CD4-positive, alpha-beta T cell treated with Interferon gamma for 1 hour (primary cell): Measurements from ENCODE around the gene KRT14.
"Not testable (repeated sequence)": the region's sequence is repeated elsewhere in the genome, so short reads cannot be mapped to it uniquely, and the experiment has no call there.

Experiments
- DNase-seq: peaks from one replicate; pipeline ENCODE4 v3.0.0-alpha.2; 2020

Gene KRT14

DNA sequence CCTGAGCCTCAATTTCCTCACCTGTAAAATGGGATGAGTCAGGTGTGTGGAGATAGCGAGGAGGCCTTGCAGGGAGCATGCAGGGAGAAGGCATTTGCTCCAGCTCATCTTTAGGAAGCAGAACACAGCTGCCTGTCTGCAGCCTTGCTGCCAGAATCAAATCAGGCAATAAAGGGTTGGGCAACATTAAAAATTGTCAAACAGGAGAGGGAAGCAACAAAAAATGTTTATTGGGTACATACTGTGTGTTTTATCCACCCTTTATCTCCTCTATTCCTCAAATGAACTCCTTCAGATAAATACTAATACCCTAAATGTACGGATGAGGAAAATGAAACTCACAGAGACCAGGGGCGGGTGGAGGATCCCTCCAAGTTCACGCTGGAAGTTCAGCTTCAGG, 13.6 kb upstream of the KRT14 start:
- DNase-seq = no peak

DNA sequence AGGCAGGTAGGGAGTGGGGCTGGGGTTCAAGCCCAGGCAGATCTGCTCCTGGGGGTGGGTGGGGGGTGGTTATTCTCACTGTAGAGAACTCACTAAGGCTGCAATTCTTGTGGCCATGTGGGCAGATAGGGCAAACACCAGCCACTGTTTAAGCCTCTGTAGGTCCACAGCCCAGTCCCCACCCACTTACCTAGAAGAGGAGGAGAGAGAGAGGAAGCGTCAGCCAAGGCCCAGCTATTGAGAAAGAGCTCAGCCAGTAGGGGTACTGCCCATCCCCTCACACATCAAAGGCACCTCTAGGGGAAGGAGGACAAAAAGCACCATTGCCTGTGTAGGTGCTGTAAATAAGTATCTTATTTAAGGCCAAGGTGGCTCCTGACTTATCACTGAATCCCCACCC, 13.0 kb upstream of the KRT14 start:
- no peak for DNase-seq

DNA sequence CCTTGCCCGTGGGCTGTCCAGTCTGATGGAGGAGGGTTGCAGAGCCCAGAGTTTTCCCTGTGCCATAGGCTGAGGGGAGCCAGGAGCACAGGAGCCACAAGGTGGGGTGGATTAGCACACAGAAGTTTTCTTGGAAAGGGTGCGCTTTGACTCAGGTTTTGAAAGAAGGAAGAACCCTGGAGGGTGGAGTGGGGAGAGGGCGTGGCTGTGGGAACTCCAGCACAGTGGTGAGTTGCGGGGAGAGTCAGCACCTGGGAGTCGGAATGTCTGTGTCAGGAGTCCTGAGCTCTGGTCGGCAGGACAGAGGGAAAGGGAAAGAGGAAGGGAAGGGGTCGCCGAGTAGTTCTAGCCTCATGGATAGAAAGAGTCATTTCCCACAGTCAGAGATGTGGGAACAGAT, 8.9 kb upstream of the KRT14 start:
- DNase-seq = no peak

DNA sequence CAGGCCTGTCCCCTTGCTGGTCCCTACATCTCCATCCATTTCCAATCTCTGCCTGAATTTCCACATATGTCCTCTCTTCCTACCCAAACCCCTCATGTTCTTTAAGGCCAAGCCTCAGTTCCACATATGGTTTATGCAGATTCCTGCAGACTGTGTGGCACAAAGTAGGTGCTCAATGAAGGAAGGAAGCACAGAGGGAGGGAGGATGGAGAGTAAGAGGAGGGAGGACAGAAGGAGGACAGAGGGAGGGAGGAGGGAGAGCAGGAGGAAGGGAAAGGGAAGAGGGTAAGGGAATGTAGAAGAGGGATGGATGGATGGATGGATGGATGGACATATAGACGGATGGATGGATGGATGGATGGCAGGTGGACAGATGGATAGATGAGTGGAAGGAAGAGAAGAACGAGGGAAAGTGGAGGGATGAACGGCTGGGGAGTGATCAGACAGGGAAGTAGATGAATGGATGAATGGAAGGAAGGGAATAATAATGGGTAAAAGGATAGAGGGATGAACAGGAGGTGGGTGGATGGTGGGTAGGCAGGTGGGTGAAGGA, 7.7 kb upstream of the KRT14 start:
- no peak for DNase-seq

DNA sequence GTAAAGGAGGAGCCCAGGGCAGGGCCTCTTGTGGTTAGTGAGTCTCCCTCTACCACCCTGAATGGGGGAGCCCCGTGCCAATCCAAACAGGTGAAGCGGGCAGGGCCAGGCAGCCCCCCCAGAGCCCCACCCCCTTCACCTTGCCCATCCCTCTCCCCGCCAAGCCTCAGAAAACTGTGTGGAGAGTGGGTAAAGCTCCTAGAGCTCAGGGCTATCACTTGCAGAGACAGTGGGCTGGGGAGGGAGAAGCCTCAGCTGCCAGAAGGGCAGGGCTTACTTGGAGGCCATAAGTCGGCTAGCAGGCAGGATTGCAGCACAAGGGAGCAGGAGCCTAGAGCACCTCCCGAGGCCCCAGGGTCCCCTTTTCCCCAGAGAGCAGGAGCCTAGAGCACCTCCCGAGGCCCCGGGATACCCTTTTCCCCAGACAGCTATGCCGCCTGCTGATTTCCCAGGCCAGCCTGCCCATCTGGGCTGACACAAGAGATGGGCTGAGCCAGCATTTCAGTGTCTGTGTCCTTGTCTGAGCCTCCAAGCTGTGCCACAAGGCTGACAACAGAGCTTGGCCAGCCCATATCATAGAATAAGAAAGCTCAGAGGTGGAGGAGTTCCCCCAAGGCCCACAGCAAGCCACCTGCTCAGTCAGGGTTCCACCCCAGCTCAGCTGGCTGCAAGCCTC, 6.7 kb upstream of the KRT14 start:
- no peak for DNase-seq

DNA sequence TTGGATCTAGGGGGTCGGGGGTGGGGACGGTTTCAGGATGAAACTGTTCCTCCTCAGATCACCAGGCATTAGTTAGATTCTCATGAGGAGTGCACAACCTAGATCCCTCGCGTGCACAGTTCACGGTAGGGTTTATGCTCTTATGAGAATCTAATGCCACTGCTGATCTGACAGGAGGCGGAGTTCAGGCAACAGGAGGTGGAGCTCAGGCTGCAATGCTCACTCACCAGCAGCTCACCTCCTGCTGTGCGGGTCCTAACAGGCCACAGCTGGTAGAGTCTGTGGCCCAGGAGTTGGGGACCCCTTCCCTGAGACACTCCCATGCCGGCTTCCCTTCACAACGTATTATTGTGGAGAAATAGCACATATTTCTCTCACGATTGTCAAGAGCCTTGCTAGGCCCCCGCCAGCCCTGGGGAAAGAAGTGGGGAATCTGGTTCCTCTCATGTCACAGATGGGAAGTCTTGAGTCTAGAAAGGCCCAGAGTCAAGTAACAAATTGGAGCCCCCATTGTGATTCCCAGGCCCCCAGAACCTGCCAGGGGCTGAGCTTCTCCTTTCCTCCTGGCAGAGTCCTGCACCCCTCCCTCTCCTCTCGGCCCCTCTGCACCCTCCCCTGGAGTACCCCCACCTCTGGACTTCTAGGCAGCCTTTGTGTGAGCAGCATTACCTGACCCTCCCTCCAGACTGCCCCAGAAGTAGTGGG, 6.1 kb upstream of the KRT14 start:
- no peak for DNase-seq

DNA sequence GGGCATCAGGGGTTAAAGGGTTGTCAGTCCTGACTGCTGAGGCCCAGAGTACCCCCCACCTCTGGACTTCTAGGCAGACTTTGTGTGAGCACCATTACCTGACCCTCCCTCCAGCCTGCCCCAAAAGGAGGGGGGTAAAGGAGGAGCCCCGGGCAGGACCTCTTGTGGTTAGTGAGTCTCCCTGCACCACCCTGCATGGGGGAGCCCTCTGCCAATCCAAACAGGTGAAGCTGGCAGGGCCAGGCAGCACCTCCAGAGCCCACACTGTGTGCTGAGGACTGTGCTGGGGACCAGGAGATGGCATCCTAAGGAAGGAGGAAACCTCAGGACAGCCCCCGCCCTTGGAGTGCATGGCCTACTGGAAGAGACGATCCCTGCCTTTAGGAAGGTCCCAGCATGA, 2.6 kb upstream of the KRT14 start:
- no peak for DNase-seq

DNA sequence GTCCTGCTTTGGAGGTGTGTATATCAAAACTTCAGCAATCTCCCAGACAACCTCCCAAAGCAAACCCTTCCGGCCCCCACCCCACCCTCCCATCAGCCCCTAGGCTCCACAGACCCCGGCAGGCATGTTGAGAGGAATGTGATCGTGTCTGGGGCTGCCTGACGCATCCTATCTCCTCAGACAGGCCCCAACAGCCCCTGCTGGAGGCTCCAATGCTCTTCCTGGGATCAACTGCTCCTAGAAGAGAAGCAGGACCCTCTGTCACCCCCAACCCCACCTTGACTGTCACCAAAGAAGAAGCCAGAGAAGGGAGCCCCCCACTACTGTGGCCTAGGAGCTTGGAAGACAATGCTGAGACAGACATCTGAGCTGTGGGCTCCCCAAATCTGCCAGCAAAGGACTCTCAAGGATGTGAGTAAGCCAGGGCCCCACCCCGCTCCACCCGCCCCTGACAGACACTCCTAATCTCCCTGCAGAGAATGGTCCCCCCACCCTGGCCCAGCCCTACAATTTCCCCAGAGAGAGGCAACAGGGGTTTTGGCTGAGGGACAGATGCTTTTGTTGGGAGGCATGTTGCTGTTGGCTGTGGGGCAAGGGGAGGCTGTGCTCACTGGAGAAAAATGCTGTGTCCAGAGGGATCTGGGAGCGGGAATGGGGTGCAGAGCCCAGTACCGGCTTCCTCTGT, 1.6 kb upstream of the KRT14 start:
- no peak for DNase-seq

DNA sequence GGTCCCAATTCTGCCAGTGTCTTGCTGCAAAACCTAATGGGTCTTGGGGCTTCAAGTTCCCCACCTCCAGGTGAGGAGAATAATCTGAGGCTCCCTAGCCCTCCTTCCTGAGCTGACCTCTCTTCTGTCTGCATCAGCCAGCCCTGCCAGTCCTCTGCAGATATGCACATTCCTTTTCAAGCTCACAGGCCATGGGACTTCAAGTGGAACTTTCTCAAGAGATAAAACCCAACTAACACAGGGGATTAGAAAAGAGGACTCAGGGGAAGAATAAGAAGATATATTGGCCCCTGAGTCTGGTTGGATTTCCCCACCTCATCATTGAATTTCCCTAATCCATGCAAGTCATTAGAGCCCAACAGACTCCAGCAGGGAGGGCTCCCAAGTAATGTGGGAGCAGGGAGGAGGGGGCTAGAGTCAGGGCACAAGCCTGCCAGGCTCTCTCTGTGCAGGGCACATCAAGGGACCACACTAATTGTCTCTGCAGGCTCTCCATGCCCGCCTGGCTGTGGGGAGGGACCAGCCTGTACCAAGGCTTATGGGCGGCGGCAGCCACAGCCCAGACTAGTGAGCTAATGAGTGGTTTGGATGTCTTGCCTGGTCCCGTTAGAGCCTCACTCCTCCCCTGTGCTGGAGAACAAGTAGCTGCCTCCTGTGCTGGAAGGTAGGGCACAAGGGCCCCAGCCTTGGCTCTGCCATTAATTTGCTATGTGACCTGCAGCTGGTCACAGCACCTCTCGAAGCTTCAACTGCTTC, 1.2 kb downstream of the KRT14 start:
- DNase-seq = no peak

DNA sequence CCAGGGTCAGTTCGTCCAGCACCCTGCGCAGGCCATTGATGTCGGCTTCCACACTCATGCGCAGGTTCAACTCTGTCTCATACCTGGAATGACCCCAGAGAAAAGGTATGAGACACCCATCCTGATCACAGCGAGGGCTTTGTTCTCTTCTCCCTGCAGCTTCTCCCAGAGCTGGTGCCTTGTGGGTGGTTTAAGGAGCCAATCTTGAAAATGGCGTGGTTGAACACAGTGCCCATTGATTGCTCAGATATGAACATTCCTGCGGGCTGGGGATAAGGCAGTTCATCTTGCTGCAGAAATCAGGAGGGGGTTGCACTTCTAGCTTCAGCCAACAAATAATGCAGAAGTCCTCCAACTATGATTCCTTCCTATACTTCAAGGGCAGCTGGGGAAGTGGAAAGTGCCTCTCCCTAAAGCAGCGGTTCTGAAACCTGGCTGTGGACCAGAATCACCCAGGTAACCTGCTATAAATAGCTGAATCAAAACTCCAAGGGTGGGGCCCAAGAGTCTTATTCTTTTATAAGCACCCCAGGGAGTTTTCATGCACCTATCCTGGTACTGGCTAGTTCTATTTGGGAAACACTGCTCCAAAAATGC, 2.3 kb downstream of the KRT14 start:
- DNase-seq = not testable (repeated sequence)

DNA sequence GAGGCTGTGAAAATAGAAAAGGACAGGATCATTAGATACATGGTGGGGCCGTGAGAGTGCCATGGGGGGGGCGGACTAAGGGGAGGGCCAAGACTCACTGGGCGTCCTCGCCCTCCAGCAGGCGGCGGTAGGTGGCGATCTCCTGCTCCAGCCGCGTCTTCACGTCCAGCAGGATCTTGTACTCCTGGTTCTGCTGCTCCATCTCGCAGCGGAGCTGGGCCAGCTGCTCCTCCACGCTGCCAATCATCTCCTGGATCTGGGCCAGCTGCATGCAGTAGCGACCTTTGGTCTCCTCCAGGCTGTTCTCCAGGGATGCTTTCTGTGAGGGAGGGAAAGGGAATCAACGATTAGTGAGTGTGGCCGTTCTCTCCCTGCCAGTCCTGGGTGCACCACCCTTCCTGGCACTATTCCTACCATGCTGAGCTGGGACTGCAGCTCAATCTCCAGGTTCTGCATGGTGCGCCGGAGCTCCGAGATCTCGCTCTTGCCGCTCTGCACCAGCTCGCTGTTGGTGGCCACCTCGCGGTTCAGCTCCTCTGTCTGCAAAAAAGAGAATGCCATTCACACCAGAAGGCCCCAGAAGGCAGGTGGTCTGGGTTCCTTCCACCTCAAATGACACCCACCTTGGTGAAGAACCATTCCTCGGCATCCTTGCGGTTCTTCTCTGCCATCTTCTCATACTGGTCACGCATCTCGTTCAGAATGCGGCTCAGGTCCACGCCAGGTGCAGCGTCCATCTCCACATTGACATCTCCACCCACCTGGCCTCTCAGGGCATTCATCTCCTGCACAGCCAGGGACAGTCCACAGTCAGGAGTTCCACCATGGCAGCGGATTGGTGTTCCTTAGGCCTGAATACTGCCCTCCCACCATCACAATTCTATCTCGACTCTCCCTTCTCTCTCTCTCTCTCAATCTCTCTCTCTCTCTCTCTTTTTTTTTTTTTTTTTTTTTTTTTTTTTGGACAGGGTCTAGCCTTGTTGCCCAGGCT, 3.3 kb downstream of the KRT14 start:
- no peak for DNase-seq

DNA sequence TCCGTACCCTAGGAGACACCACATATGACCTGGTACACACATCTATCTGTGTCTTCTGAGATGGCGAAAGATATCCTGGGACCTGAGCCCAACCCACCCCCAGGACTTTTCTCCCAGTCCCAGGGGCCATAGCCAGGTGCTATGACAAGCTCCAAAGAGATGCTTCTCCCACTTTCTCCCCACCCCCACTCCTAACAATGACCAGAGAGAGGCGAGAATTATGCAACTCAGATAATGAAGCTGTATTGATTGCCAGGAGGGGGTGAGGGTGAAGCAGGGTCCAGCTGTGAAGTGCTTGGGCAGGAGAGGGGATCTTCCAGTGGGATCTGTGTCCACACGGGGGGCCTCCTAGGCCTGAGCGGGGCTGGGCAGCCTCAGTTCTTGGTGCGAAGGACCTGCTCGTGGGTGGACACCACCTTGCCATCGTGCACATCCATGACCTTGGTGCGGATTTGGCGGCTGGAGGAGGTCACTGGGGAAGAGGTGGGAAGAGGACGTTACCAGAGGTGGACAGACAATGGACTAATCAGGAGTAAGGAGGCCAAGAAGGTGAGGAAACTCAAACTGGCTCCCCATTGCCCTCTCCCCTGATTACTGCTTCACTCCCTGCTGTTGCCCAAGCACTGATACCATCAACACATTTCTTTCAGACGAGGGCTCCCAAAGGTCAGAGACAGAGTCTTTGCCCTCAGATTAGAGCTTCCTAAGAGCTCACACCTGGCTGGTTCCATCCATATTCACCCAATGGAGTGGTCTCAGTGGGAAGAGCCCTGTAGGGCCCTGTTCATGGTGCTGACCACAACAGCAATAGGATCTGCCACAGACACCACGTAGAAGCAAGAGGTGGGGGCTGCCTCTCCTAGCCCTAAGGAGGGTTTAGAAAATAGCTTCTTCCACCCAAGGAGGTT, 4.4 kb downstream of the KRT14 start:
- not testable (repeated sequence) for DNase-seq

DNA sequence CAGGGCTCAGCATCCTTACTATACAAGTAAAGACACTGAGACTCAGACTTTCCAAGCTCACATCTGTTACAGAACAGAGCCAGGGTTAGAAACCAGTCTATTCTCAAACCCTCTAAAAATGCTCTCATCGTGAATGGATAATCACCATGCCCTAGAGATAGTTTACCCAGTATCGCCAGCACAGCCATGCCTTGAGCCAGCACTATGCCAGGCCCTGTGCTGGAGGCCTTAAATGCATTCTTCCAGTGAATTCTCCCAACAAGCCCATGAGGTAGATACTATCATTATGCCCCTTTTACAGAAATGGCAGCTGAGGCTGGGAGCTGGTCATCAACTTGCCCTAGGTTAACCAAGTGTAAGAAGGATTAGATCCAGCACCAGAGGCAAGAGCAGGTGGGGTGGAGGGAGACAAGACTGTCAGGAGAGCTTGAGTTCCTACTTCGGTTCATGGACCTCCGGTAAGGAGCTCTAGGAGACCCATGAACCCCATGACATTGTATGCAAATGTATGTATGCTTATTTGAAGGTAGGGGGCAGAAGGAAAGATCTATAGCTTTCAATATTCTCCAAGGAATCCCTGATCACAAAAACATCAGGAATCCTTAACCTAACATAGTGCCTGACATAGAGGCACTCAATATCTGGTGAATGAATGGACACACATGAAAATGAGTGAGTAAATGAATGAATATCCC, 5.2 kb downstream of the KRT14 start:
- DNase-seq = no peak

DNA sequence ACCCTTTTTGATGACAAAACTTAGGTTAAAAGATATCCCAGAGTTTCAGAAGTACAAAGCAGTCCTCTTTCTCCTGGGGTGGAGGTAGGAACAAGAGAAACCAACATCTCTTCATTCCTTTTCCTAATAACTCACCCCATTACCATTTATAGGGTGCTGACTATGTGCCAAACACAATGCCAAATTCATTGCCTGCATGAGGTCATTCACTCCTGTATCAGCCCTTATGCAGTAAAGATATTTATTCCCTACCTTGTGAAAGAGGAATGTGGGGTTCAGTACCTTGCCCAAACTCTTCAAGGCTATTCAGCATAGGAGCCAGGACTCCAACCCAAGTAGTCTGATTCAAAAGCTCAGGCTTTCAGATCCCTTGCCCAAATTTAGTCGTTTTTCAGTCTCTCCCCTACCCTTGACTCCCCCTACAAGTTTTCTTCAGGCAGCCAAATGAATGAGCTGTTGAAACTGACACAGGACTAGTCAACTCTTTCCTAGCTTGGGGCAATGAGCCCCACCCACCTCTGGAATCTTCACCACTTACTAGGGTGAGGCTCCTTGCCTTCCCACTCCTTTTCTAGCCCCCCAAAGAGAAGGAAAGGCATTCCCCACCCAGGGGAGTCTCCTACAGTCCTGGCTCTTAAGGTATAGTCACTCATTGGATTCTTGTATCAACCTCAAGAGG, 5.9 kb downstream of the KRT14 start:
- DNase-seq = no peak

DNA sequence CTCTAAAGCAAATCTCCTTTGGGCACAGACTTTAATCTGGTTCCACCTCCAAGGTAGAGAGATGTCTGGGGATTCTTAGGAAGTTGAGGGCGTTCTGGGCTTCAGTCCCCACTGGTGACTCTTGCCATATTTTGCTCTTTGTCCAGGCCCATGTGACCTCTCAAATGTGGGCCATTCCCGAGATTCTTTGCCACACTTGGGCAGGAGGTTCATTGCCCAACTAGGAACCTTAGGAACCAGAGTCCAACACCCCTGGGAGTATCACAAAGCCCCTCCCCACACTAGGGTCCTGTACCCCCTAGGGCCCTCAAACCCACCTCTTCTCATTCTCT, 6.5 kb downstream of the KRT14 start:
- DNase-seq = no peak

DNA sequence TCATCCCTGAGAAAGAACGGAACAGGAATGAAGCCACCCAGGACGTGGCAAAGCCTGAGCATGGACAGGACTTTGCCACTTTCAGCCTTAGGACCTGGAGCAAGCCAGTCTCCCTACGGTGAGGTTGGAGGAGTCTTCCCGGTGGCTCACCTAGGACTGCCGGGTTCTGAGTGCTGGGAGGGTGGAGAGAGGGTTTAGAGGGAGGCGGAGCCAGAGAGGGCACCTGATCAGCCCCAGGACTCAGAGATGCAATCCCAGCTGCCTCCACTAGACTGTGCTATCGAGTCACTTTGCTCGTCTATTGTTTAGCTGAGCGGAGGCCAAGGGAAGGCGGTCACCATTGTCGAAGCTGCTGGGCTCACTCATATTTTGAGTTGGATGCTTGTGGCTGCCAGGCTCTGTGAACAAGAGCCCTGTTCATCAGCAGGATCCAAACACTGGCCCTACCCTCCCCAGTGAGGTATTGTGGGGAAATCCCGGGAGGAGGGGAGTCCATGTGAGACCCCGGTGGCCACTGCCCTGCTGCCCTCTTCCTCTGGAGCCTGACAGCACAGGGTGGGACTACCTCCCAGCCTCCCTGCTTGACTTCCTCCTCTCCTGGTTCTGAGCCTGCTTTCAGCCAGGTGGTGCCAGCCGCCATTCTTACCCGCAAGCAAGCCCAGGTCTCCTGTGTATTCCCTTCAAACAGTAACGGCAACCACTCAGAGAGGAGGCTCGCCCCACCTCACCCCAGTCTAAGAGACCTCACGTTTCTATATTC, 7.0 kb downstream of the KRT14 start:
- DNase-seq = peak; percentile 54

DNA sequence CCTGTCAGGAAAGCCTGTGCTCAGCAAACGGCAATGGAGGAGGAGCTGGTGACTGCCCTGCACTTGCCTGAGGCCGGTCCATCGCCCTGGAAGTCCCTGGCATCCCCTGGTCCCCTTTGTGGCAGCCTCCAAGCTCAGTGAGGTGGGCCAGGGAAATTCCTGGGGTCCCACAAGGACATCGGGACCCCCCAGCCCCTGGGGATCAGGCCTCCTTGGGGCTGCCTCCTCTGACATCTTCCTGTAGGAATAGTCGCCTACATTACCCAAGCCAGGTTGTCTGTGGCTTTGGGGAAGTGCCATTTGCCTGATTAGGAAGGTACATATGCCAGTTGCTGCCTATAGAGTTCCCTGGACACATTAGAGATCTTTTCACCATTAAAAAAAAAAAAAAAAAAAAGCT, 7.7 kb downstream of the KRT14 start:
- DNase-seq = no peak

DNA sequence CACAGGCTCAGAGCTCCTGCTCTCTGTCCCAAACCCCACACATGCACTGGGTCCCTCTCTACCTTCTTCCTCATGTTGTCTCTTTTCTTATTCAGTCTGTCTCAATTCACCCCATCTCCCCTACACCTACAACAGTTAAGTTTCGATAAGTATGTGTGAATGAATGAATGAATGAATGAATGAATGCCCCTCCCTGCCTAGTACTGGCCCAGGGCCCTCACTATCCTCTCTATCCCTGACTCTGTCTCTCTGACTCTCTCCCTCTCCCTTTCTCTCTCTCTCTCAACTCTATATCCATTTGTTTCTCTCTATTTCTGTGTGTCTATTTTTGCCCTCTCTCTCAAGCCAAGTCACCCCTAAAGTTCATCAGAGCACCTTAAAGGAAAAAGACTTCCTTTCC, 8.2 kb downstream of the KRT14 start:
- no peak for DNase-seq

DNA sequence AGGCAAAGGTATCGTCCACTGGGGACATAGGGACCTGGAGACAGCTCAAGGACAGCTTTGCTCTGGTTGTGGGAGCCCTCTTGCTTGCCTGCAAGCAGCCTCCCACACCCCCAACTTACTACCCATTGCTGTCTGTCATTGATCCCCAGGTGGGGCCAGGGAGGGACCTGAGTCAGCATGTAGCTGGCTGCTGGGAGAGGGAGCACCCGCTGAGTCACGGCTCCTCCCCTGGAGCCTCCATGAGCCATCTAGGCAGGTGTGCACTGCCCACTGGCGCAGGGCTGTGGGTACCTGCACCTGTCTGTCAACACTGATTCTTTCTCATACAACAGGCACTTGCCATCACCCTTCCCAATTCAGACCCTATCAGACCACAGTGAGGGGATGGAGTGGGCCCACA, 10.0 kb downstream of the KRT14 start:
- not testable (repeated sequence) for DNase-seq
